ENCODE measurements around the gene ABCB10. TPM values are rescaled to one million over a fixed set of nuclear protein-coding genes. Genes with fewer than 3 reads are reported as not detected.
"Not testable (repeated sequence)": the region's sequence is repeated elsewhere in the genome, so short reads cannot be mapped to it uniquely, and the experiment has no call there.

ABCB10 gene
- total RNA-seq, 2 experiments from 2014 or later = 42.3 to 46.9 TPM

DNA sequence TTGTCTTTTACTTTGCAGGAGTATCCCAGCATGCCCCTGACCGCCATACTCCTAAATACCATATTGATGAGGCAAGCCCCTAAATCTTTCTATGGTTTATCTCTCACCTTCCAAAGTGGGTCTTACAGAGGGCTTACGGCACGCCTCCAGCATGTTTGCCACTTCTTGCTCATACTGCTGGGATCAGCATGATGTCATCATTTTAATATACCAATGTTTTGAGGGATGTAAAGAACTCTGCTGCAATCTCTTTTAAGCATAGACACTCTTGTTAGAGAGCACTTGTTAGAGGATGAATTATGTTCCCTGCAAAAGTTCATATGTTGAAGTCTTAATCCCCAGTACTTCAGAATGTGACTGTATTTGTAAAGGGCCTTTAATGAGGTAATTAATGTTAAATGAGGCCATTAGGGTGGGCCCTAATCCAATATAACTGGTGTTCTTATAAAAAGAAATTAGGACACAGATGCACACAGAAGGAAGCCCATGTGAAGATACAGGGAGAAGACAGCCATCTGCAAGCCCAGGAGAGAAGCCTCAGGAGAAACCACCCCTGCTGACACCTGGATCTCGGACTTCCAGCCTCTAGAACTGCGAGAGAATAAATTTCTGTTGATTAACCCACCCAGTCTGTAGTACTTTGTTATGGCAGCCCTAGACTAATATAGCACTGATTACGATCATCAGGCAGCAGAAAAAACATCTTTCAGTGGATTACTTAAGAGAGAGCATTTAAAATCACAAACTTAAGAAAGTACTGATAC is 16.4 kb upstream of the ABCB10 start:
- ChIA-PET POLR2A (no interaction called here), CTCF (no interaction called here)

DNA sequence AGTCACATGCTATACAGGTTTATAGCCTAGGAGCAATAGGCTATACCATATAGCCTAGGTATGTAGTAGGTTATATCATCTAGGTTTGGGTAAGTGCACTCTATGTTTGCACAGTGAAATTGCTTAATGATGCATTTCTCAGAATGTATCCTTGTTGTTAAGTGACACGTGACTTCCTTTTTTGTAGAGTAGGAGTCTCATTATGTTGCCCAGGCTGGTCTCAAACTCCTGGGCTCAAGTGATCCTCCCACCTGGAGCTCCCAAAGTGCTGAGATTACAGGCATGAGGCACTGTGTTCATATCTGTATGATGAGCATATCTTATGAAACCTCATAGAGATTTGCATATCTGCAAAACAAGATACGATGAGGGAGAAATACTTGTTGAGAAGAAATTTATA is 13.8 kb upstream of the ABCB10 start:
- POLR2A ChIA-PET = interaction anchor here (0.6 kb wide), 1 partner anchor 81 kb away, joined by 3 read pairs; no protein-coding TSS in a partner anchor

DNA sequence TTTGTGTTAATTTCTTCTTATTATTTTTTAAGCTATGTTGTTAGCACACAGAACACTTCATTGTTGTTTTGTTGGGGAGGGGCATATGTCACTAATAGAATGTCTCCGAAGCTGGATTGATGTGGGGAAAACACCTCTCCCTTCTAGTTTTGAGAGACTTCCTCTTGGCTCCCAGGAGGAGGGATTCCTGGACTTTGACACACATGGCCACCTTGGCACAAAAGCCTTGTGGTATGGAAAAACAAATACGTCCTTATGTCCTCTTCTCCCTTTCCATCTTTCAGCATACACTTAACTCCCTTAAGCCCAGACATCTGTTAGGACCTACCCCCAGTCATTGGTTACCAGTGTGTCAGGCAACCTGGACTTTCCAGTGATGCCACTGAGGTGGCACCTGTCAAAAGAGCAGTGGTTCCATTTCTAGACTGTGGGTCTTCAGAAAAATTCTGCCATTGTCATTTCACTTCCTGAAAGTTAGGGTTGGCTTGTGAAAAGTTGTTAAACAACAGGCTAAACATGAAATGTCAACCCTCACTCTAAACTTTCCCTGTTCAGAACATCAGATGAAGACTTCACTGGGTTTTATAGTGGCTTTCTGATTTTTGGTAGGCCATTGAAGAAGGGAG is 12.5 kb upstream of the ABCB10 start:
- POLR2A ChIA-PET = no interaction called here

More for the DNA sequence above, 13.8 kb upstream of the ABCB10 start:
- CTCF ChIA-PET = no interaction called here

DNA sequence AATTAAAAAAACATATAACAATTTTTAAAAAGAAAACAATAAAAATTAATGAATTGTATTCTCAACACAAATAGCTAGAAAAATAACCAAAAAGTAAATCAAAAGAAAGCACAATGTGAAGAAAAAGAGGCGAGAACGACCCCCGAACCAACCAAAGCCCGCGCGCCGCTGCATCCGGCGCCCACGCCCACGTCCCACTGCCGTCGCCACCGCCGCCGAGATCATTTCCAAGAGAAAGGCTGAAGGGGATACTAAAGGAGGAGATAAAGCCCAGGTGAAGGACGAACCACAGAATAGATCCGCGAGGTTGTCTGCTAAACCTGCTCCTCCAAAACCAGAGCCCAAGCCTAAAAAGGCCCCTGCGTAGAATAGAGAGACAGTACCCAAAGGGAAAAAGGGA is 11.8 kb upstream of the ABCB10 start:
- ChIA-PET CTCF (no interaction called here), POLR2A (no interaction called here)

More for the DNA sequence above, 12.5 kb upstream of the ABCB10 start:
- CTCF ChIA-PET = no interaction called here

DNA sequence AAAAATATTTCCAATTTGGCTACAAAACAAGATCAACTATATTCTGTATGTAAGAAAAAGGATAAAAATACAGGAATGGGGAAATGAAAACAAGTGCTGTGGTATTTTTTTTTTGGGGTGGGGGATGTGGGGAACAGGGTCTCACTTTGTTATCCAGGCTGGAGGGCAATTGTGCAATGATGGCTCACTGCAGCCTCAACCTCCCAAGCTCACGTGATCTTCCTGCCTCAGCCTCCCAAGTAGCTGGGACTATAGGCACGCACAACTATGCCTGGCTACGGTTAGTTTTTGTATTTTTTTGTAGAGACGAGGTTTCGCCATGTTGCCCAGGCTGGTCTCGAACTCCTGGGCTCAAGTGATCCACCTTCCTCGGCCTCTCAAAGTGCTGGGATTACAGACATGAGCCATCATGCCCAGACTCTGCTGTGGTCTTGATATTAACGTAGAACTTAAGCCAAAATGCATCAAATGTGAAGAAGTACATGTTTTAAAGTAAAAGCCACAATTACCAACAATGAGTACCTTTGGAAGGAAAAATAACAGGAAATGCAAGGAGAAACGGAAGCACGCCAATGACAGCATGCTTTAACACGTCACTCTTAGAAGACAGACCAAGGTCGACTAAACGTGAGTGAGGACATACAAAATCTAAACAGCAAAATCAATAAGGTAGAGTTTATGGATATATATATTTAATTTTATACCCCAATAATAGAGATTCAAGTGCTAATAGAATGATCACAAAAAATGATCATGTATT is 8.8 kb upstream of the ABCB10 start:
- ChIA-PET CTCF (no interaction called here), POLR2A (no interaction called here)

DNA sequence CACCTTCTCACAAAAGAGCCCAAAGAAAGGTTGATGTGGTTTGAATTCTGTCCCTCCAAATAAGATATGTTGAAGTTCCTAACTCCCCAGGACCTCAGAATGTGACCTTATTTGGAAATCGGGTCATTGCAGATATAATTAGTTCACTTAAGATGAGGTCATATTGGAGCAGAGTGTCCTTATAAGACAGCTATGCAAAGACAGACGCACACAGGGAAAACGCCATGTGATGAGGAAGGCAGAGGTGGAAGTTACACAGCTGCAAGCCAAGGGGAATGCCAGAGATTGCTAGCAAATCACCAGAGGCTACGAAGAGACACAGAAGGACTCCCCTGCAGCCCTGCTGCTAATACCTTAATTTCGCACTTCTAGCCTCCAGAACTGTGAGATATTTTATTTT is 5.2 kb upstream of the ABCB10 start:
- ChIA-PET POLR2A (no interaction called here), CTCF (no interaction called here)

DNA sequence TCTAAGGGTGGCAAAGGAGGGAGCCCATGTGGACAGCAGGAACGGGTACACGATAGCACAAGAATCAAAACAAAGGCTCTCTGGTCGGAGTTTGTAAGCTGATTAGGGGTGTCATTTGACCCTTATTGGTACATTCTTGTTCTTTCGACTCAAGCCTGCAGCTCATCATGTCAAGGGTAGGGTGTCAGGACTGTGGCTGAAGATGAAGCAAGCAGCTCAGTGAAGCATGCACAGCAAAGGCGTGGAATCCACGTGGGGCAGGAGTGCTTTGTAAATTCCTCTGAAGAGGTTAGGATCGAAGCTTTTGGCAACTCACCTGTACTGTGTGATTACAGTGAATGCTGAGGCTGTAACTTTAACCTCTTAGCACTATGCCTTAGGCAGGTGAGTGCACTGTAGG is 4.7 kb upstream of the ABCB10 start:
- ChIA-PET POLR2A (no interaction called here), CTCF (no interaction called here)

DNA sequence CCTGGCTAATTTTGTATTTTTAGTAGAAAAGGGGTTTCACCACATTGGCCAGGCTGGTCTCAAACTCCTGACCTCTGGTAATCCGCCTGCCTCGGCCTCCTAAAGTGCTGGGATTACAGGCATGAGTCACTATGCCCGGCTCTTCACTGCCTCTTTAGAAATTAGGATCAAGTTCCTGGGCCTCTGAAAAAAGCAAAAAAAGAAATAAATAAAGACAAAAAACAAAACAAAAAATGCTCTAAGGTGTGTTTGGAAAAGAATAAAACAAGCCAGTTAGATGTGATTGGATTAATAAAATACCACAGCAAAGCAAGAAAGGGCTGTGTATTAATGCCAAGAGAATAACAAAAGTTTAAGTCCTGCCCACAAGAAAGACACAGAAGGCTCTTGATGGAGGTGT is 4.2 kb upstream of the ABCB10 start:
- CTCF ChIA-PET = no interaction called here
- POLR2A ChIA-PET = no interaction called here

DNA sequence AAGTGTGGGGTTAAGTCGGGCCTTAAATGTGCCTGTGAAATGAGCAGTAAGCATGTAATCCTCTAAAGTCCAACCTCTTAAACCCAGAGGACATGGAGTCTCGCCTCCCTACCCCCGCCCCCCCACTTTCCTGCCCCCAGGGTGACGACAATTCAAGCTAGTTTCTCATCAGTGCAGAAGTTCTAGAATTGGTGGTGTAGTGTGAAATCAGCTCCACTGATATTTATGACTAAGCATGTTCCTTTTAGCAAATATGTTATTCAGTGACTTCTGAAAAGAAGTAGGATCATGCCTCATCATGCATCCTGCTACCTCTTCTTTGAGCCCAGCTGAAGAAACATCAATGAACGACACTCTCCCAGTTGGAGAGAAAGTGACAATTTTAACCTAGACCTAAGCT is 2.6 kb upstream of the ABCB10 start:
- ChIA-PET POLR2A (no interaction called here), CTCF (interaction anchor here (0.6 kb wide), 1 partner anchor 120 kb away, joined by 3 read pairs; no protein-coding TSS in a partner anchor)

DNA sequence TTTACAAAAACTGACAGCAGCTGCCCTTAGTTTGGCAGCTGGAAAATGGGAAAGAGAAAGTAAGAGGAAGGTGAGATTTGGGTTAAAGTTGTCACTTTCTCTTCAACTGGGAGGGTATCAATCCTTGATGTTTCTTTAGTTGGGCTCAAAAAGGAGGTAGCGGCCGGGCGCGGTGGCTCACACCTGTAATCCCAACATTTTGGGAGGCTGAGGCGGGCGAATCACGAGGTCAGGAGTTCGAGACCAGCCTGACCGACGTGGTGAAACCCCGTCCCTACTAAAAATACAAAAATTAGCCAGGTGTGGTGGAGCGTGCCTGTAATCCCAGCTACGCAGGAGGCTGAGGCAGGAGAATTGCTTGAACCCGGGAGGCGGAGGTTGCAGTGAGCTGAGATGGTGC is 1.6 kb upstream of the ABCB10 start:
- POLR2A ChIA-PET = interaction anchor here (0.5 to 0.6 kb wide), 3 partner anchors 68 to 88 kb away, joined by 4 to 7 read pairs (median 5); no protein-coding TSS in a partner anchor

DNA sequence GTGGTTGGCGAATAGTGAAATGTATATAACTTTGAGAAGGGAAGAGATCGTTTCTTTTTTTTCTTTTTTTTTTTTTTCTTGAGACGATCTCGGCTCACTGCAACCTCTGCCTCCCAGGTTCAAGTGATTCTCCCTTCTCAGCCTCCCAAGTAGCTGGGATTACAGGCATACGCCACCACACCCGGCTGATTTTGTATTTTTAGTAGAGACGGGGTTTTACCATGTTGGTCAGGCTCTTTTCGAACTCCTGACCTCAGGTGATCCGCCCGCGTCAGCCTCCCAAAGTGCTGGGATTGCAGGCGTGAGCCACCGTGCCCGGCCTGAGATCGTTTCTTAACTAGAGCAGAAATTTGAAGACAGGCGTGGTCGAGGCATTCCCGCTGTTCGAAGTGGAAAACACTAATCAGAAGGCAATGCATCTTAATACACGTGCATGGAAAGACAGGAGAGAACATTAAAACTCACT is 862 bp upstream of the ABCB10 start:
- CTCF ChIA-PET = interaction anchor here (0.7 to 2.1 kb wide), 6 partner anchors 42 to 1422 kb away, joined by 3 to 8 read pairs (median 4); partner anchors contain the start of gene URB2
- POLR2A ChIA-PET = interaction anchor here (1.0 to 1.9 kb wide), 5 partner anchors 37 to 118 kb away, joined by 3 to 11 read pairs (median 4); partner anchors contain the start of gene NUP133

More for the DNA sequence above, 1.6 kb upstream of the ABCB10 start:
- CTCF ChIA-PET = not testable (repeated sequence)

DNA sequence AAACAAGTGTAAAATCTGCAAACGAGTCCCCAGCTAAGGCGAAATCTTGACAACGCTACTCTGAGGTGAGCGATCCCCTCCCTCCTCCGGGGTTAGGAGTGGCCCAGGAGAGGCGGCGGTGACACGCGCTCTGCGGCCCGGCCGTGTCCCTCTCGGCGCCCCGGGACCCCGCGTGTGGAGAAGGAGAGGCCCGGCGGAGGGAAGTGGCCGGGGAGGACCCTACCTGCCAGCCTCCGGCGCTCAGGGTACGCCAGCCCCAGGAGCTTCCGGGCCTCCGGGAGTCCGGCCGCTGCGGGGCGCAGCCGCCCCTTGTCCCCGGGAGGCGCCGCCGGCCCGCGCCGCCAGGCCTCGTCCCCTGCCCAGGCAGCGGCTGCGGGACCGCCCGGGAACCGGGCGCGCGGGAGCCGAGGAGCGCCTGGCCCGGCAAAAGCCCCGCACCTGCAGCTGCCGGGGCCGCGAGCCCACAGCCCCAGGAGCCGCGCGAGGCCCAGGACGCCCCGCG is 543 bp downstream of the ABCB10 start:
- CTCF ChIA-PET = interaction anchor here (1.1 to 2.1 kb wide), 4 partner anchors 31 to 69 kb away, joined by 3 to 8 read pairs (median 5); partner anchors contain the start of gene URB2
- POLR2A ChIA-PET = interaction anchor here (0.6 to 1.9 kb wide), 6 partner anchors 39 to 117 kb away, joined by 3 to 11 read pairs (median 5); partner anchors contain the start of gene NUP133

DNA sequence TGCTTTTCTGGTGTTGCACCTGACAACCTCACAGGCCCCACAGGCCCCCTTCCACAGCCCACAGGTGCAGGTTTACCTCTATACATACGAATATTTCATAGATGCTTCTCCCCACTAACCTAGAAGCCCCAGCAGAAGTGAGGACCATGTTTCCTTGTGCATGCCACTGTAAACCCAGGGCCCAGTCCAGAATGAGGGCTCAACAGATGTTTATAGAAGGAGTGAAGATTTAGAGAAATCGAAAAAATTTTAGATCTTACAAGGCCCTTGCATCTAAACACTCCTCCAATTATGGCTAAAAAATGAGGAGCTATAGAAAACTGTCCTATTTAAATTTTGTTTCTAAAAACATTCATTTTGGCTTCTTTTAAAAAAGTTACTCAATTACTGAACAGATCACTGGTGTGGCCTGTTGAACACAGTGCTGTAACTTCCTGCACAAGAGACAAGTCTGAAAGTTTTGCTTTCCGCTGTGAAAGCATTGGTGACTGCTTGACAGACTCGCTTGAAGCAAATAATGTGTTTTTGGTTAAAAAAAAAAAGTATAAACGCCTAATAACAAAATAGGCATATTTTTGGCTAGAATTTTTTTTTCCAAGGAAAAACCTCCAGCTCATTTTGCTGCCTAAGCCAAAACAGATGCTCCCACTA is 1.2 kb downstream of the ABCB10 start:
- ChIA-PET CTCF (interaction anchor here (0.6 to 2.1 kb wide), 4 partner anchors 22 to 69 kb away, joined by 3 to 8 read pairs (median 4); partner anchors contain the start of gene URB2), POLR2A (interaction anchor here (1.9 kb wide), 1 partner anchor 49 kb away, joined by 8 read pairs; the partner anchor contains the start of gene NUP133)

DNA sequence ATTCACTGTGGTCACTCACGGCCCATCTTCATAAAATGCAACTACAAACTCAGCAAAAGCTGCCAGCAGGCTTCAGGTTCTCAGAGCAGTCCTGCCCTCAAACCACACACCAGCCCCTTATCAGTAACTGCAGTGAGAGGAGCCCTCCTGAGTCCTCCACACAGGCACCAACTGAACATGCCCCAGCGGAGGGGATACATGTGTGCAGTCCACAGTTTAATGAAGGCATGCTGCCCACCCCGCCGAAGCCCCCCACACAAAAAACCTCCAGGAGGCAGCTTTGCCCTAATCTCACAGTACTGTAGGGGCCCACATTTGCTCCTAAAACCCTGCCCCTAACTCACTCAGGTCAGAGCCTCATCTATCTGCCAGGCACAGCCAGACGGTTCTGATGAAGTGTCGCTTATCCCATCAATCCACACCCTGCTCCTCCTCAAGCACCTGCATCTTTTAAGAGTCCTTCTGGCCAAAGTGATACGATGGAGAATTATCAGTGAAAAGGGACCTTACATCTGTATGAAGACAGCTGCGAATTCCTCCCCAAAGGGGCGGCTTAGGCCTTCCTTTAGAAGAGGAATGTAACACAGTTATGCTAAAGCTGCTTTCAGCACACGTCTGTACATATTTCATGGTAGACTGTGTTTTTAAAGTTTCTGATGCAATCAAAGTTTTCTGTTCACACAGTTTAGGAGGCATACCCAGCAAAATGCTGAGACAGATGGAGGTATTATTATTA is 3.5 kb downstream of the ABCB10 start:
- POLR2A ChIA-PET = no interaction called here
- CTCF ChIA-PET = interaction anchor here (0.7 to 1.2 kb wide), 3 partner anchors 10 to 76 kb away, joined by 3 to 4 read pairs (median 4); no protein-coding TSS in a partner anchor

DNA sequence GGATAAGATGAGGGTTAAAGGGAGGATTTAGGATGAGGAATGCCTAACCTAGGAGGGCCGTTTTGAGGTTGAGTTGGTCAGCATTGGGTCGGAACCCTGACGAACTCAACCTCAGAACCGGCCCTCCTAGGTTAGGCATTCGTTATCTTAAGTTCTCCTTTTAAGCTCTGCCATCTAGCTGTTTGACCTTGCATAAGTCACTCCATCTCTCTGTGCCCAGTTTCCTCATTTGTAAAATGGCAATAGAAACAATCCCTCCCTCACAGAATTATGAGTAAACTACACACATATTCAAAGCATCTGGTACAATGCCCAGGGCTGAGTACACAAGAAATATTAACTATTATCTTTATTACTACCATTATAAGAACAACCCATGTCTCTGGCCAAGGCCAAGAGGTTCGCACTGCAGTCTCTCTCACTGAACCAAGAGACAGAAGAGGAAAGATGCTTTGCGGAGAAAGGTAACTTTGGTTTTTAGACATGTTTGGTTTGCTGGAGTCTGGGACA is 4.8 kb downstream of the ABCB10 start:
- CTCF ChIA-PET = no interaction called here
- POLR2A ChIA-PET = no interaction called here

DNA sequence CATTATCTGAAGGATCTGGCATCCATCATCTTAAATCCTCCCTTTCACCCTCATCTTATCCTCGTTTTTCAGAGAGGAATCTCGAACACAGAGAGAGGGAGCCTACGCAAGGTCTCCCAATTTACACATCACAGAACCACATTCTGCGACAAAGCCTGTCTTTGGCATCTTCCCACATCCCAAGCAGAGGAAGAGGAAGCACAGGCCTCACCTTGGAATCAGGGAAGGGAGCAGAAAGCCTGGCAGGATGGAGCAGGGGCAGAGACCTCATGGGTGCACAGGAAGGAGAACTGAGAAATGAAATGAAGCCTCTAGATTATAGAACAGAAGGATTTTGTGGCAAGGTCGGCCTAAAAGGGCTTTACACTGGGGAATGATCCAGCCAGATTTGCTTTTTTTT is 5.8 kb downstream of the ABCB10 start:
- CTCF ChIA-PET = no interaction called here
- POLR2A ChIA-PET = no interaction called here

DNA sequence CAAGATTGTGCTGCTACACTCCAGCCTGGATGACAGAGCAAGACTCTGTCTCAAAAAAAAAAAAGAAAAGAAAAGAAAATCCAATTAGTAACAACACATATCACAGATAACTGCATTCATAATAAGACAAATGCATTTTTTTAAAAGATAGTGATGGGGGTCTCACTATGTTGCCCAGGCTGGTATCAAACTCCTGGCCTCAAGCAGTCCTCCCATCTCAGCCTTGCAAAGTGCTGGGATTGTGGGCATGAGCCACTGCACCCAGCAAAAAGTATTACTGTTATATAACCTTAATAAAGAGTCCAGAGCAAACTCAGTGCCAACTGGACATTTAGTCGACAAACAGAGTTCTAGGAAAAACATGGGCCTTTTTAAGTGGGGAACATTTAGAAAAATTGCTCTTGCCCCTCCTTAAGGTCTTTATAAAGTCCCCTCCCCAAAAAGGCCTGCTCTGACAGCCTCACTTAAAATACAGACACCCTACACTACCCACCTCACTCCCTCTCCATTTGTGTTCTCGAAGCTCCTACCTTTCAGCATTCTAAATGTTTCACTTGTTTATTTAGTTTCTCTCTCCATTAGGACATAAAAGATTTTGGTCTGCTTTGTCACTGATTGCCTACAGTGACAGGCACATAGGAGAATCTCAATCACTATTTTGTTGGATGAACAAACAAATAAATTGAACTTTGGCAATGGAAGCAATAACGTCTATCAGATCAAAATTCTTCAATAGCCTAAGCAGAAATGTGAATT is 7.5 kb downstream of the ABCB10 start:
- ChIA-PET POLR2A (interaction anchor here (0.7 kb wide), 1 partner anchor 42 kb away, joined by 5 read pairs; no protein-coding TSS in a partner anchor), CTCF (no interaction called here)

All from activated CD8-positive, alpha-beta memory T cell treated with anti-CD3 and anti-CD28 coated beads for 36 hours (primary cell).